SK-N-SH treated with all-trans-retinoic acid at 6 μM for 48 hours (cell line): Measurements from ENCODE around the gene FRMD4A.

ENCODE experiments used
- ARNTL ChIP-seq: fragments of 450-650 bp; formaldehyde crosslinking; IDR thresholded peaks from 2 replicates; pipeline ENCODE4 v1.5.0; 2020; ENCODE audit warnings: low read depth, mild to moderate bottlenecking, moderate library complexity, borderline replicate concordance
- BACH2 ChIP-seq: fragments of 250-450 bp; sonication (Bioruptor Pico); IDR thresholded peaks from 2 replicates; pipeline ENCODE4 v1.9.0; 2021; ENCODE audit warnings: mild to moderate bottlenecking, borderline replicate concordance
- ESRRG ChIP-seq: fragments of 250-450 bp; sonication (Bioruptor Pico); IDR thresholded peaks from 2 replicates; pipeline ENCODE4 v1.6.1; 2021; ENCODE audit warnings: mild to moderate bottlenecking
- ISL1 ChIP-seq: fragments of 250-450 bp; sonication (Bioruptor Pico); IDR thresholded peaks from 2 replicates; pipeline ENCODE4 v2.1.2; 2022; ENCODE audit warnings: mild to moderate bottlenecking, moderate library complexity
- OSR1 ChIP-seq: fragments of 250-450 bp; sonication (Bioruptor Pico); IDR thresholded peaks from 2 replicates; pipeline ENCODE4 v1.8.0; 2022; ENCODE audit warnings: moderate library complexity, mild to moderate bottlenecking, inconsistent platforms
- RARB ChIP-seq: fragments of 250-450 bp; sonication (Bioruptor Pico); IDR thresholded peaks from 2 replicates; pipeline ENCODE4 v1.8.0; 2021; ENCODE audit warnings: mild to moderate bottlenecking, moderate library complexity
- SNAI2 ChIP-seq: fragments of 250-450 bp; sonication (Bioruptor Pico); IDR thresholded peaks from 2 replicates; pipeline ENCODE4 v1.5.0; 2020; ENCODE audit warnings: mild to moderate bottlenecking, moderate library complexity
- TCF4 ChIP-seq: fragments of 250-450 bp; sonication (Bioruptor Pico); IDR thresholded peaks from 2 replicates; pipeline ENCODE4 v1.8.0; 2021; ENCODE audit warnings: mild to moderate bottlenecking, moderate library complexity, borderline replicate concordance
- ZFP3 ChIP-seq: fragments of 250-450 bp; sonication (Bioruptor Pico); IDR thresholded peaks from 2 replicates; pipeline ENCODE4 v1.5.0; 2020; ENCODE audit warnings: mild to moderate bottlenecking, moderate library complexity
- ZNF565 ChIP-seq: fragments of 450-650 bp; formaldehyde crosslinking; conservative IDR thresholded peaks from 2 replicates; pipeline ENCODE4 v1.5.0; 2020; ENCODE audit warnings: low read depth, mild to moderate bottlenecking, moderate library complexity
- ZNF70 ChIP-seq: fragments of 450-650 bp; formaldehyde crosslinking; IDR thresholded peaks from 2 replicates; pipeline ENCODE4 v1.5.0; 2020; ENCODE audit warnings: mild to moderate bottlenecking, moderate library complexity
- TF ChIP-seq, protein P1 (sequence below): fragments of 250-450 bp; sonication (Bioruptor Pico); IDR thresholded peaks from 2 replicates; pipeline ENCODE4 v1.8.0; 2021; ENCODE audit warnings: low read depth, mild to moderate bottlenecking, moderate library complexity, borderline replicate concordance
- TF ChIP-seq, protein P2 (sequence below): fragments of 250-450 bp; sonication (Bioruptor Pico); IDR thresholded peaks from 2 replicates; pipeline ENCODE4 v1.5.1; 2020; ENCODE audit warnings: low read depth, mild to moderate bottlenecking, moderate library complexity
- TF ChIP-seq, protein P3 (sequence below): fragments of 250-450 bp; sonication (Bioruptor Pico); IDR thresholded peaks from 2 replicates; pipeline ENCODE4 v1.8.0; 2020; ENCODE audit warnings: mild to moderate bottlenecking, moderate library complexity, borderline replicate concordance

DNA sequence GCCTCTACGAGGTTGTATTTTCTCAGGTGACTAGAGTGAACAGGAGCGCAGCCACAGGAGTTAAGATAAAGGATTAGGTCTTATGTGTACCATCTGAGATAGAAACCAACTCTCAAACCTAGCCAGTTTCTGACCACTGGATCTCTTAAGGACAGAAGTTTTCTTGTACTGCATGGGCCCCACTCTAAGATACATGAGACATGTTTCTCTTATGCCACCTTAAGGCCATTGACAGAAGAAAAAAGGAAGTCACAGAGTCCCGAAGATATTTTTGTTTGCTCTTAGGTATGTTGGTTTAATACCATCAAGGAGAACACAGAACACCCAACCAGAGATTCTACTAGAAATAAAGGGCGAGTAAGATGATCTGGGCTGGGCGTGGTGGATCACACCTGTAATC, 335.8 kb downstream of the FRMD4A start:
- TF ChIP-seq ZFP3 (CRISPR knock-in tag) (no peak), SNAI2 (CRISPR knock-in tag) (no peak), RARB (no peak), ZNF70 (CRISPR knock-in tag) (no peak), BACH2 (CRISPR knock-in tag) (no peak), ZNF565 (CRISPR knock-in tag) (no peak), ARNTL (CRISPR knock-in tag) (no peak), ESRRG (CRISPR knock-in tag) (no peak), TCF4 (CRISPR knock-in tag) (no peak), ISL1 (CRISPR knock-in tag) (no peak), OSR1 (no peak)
- TF ChIP-seq, protein P1, sequence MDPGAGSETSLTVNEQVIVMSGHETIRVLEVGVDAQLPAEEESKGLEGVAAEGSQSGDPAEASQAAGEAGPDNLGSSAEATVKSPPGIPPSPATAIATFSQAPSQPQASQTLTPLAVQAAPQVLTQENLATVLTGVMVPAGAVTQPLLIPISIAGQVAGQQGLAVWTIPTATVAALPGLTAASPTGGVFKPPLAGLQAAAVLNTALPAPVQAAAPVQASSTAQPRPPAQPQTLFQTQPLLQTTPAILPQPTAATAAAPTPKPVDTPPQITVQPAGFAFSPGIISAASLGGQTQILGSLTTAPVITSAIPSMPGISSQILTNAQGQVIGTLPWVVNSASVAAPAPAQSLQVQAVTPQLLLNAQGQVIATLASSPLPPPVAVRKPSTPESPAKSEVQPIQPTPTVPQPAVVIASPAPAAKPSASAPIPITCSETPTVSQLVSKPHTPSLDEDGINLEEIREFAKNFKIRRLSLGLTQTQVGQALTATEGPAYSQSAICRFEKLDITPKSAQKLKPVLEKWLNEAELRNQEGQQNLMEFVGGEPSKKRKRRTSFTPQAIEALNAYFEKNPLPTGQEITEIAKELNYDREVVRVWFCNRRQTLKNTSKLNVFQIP: no peak
- TF ChIP-seq, protein P2, sequence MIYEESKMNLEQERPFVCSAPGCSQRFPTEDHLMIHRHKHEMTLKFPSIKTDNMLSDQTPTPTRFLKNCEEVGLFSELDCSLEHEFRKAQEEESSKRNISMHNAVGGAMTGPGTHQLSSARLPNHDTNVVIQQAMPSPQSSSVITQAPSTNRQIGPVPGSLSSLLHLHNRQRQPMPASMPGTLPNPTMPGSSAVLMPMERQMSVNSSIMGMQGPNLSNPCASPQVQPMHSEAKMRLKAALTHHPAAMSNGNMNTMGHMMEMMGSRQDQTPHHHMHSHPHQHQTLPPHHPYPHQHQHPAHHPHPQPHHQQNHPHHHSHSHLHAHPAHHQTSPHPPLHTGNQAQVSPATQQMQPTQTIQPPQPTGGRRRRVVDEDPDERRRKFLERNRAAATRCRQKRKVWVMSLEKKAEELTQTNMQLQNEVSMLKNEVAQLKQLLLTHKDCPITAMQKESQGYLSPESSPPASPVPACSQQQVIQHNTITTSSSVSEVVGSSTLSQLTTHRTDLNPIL (CRISPR knock-in tag): no peak
- TF ChIP-seq, protein P3, sequence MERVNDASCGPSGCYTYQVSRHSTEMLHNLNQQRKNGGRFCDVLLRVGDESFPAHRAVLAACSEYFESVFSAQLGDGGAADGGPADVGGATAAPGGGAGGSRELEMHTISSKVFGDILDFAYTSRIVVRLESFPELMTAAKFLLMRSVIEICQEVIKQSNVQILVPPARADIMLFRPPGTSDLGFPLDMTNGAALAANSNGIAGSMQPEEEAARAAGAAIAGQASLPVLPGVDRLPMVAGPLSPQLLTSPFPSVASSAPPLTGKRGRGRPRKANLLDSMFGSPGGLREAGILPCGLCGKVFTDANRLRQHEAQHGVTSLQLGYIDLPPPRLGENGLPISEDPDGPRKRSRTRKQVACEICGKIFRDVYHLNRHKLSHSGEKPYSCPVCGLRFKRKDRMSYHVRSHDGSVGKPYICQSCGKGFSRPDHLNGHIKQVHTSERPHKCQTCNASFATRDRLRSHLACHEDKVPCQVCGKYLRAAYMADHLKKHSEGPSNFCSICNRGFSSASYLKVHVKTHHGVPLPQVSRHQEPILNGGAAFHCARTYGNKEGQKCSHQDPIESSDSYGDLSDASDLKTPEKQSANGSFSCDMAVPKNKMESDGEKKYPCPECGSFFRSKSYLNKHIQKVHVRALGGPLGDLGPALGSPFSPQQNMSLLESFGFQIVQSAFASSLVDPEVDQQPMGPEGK (CRISPR knock-in tag): no peak
